HepG2 (cell line): ENCODE measurements around the gene CAVIN2. TPM values are rescaled to one million over a fixed set of nuclear protein-coding genes. Genes with fewer than 3 reads are reported as not detected.

Experiments
- ARNT2 ChIP-seq: sonication (generic); formaldehyde crosslinking; IDR thresholded peaks from 2 replicates; pipeline ENCODE4 v1.8.0; 2022; ENCODE audit warnings: mild to moderate bottlenecking, low read depth, missing genetic modification reagents, moderate library complexity
- ASH2L ChIP-seq: fragments of 300-600, 200-600 bp; sonication (generic); IDR thresholded peaks from 2 replicates; pipeline ENCODE4 v1.7.0; 2017; ENCODE audit warnings: low read depth, mild to moderate bottlenecking, moderate library complexity, mixed read lengths, low read length; ENCODE audit not compliant: insufficient read length
- FOXA3 ChIP-seq: IDR thresholded peaks from 2 replicates; pipeline ENCODE4 v1.6.1; 2016; ENCODE audit warnings: missing genetic modification reagents, missing compliant biosample characterization
- MTA1 ChIP-seq: sonication (generic); formaldehyde crosslinking; IDR thresholded peaks from 2 replicates; pipeline ENCODE4 v1.4.0; 2020; ENCODE audit warnings: missing genetic modification reagents, mild to moderate bottlenecking, borderline replicate concordance
- MXI1 ChIP-seq: IDR thresholded peaks from 3 replicates; pipeline ENCODE4 v1.6.1; 2012; ENCODE audit warnings: low read depth, low read length, inconsistent platforms, borderline replicate concordance
- PCBP1 ChIP-seq: fragments of 200-400 bp; formaldehyde crosslinking; IDR thresholded peaks from 2 replicates; pipeline ENCODE4 v1.6.1; 2017; ENCODE audit warnings: mild to moderate bottlenecking, low read depth, low read length, borderline replicate concordance
- ZBTB8A ChIP-seq: sonication (generic); formaldehyde crosslinking; IDR thresholded peaks from 2 replicates; pipeline ENCODE4 v1.4.0; 2020; ENCODE audit warnings: mild to moderate bottlenecking, low read depth, missing genetic modification reagents, borderline replicate concordance
- ZMYM2 ChIP-seq: sonication (generic); formaldehyde crosslinking; IDR thresholded peaks from 2 replicates; pipeline ENCODE4 v1.8.0; 2022; ENCODE audit warnings: mild to moderate bottlenecking, missing genetic modification reagents
- ZNF383 ChIP-seq: sonication (generic); formaldehyde crosslinking; IDR thresholded peaks from 2 replicates; pipeline ENCODE4 v1.4.0; 2020; ENCODE audit warnings: missing genetic modification reagents, mild to moderate bottlenecking, borderline replicate concordance
- ZNF644 ChIP-seq: IDR thresholded peaks from 2 replicates; pipeline ENCODE4 v1.6.1; 2016; ENCODE audit warnings: low read depth
- ZNF737 ChIP-seq: sonication (generic); formaldehyde crosslinking; IDR thresholded peaks from 2 replicates; pipeline ENCODE4 v1.5.0; 2020; ENCODE audit warnings: missing genetic modification reagents, mild to moderate bottlenecking, borderline replicate concordance
- ZNF75D ChIP-seq: sonication (generic); formaldehyde crosslinking; IDR thresholded peaks from 2 replicates; pipeline ENCODE4 v1.8.1; 2023; ENCODE audit warnings: missing genetic modification reagents, mild to moderate bottlenecking, borderline replicate concordance
- polyA plus RNA-seq, 8 experiments: library from polyadenylated mRNA; depleted of rRNA in 3 of 8; stranded (reverse) in 7 of 8; unstranded in 1 of 8; fragments of >200 nt; fragmentation: Illumina TruSeq in 4 of 8; extraction: Trizol in 4 of 8; gene quantifications; 2 replicates each; pipeline versions ENCODE4 v1.2.1 to v1.2.3, GENCODE V29; 2011 to 2016; ENCODE audit warnings: low read depth in 4 of 8, missing spikeins in 1 of 8, mixed read lengths in 1 of 8; ENCODE audit not compliant: insufficient read depth in 1 of 8
- total RNA-seq, 5 experiments: library from RNA; depleted of rRNA; stranded (reverse); fragments of >200 nt; fragmentation: Illumina TruSeq; extraction: Trizol; gene quantifications; 2 replicates each; pipeline ENCODE4 v1.2.3, GENCODE V29; 2016; ENCODE audit warnings: low read depth in 1 of 5
- TF ChIP-seq, protein P1 (sequence below): sonication (generic); formaldehyde crosslinking; IDR thresholded peaks from 2 replicates; pipeline ENCODE4 v1.4.0; 2020; ENCODE audit warnings: missing genetic modification reagents
- TF ChIP-seq, protein P2 (sequence below): sonication (generic); formaldehyde crosslinking; IDR thresholded peaks from 2 replicates; pipeline ENCODE4 v1.5.0; 2020; ENCODE audit warnings: mild to moderate bottlenecking, missing genetic modification reagents
- TF ChIP-seq, protein P3 (sequence below): sonication (generic); formaldehyde crosslinking; IDR thresholded peaks from 2 replicates; pipeline ENCODE4 v1.4.0; 2020; ENCODE audit warnings: mild to moderate bottlenecking, missing genetic modification reagents, borderline replicate concordance

The CAVIN2 gene
- total and polyA plus RNA-seq, 2 of the 13 experiments (the other 11 are each of a cell fraction or from before 2014, with no cell fraction given): 7.6 to 38.8 TPM

DNA sequence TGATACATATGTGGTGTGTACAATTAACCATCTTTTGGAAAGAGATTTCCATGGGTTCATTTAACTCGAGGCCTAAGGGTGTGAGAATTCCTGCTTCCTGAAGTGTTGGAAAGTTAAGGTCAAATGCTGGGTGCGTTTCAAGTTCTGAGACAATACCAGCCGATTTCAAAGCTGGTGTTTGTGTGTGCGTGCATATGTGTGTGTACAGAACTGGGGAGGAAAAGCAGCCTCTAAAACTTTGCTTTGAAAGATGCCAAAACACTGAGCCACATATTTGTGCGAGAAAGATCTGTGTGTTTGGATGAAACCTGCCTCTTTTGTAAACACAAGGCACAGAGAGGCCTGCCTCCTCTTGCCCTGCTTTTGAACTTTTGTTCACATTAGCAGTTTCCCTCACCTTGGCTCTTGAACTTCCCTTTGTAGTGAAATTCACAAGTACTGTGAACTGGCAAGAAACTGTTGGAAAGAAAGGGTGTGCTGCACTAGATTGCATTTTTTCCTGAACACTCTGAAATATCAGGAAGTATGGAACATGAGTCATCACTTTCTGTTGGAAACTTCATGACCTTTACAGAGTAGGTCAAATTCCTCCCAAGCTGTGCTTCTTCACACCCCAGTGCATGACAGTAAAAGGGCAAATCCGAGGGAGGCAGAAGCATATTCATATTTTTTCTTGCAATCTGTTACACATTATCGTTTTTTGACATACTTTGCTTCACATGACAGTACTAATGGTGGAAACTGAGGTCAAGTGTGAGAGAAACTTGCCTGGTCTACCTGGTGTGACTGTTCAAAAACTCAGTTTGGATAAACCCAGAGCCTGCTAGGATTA lies 20.0 kb upstream of the CAVIN2 start (continued):
- 0 out of 3 replicates have a peak, but pooled peaks have one; percentile 45 for TF ChIP-seq MXI1
- TF ChIP-seq, protein P1, sequence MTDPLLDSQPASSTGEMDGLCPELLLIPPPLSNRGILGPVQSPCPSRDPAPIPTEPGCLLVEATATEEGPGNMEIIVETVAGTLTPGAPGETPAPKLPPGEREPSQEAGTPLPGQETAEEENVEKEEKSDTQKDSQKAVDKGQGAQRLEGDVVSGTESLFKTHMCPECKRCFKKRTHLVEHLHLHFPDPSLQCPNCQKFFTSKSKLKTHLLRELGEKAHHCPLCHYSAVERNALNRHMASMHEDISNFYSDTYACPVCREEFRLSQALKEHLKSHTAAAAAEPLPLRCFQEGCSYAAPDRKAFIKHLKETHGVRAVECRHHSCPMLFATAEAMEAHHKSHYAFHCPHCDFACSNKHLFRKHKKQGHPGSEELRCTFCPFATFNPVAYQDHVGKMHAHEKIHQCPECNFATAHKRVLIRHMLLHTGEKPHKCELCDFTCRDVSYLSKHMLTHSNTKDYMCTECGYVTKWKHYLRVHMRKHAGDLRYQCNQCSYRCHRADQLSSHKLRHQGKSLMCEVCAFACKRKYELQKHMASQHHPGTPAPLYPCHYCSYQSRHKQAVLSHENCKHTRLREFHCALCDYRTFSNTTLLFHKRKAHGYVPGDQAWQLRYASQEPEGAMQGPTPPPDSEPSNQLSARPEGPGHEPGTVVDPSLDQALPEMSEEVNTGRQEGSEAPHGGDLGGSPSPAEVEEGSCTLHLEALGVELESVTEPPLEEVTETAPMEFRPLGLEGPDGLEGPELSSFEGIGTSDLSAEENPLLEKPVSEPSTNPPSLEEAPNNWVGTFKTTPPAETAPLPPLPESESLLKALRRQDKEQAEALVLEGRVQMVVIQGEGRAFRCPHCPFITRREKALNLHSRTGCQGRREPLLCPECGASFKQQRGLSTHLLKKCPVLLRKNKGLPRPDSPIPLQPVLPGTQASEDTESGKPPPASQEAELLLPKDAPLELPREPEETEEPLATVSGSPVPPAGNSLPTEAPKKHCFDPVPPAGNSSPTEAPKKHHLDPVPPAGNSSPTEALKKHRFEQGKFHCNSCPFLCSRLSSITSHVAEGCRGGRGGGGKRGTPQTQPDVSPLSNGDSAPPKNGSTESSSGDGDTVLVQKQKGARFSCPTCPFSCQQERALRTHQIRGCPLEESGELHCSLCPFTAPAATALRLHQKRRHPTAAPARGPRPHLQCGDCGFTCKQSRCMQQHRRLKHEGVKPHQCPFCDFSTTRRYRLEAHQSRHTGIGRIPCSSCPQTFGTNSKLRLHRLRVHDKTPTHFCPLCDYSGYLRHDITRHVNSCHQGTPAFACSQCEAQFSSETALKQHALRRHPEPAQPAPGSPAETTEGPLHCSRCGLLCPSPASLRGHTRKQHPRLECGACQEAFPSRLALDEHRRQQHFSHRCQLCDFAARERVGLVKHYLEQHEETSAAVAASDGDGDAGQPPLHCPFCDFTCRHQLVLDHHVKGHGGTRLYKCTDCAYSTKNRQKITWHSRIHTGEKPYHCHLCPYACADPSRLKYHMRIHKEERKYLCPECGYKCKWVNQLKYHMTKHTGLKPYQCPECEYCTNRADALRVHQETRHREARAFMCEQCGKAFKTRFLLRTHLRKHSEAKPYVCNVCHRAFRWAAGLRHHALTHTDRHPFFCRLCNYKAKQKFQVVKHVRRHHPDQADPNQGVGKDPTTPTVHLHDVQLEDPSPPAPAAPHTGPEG: peak; percentile 87
- TF ChIP-seq FOXA3 (CRISPR knock-in tag): peak; percentile 98
- TF ChIP-seq, protein P2, sequence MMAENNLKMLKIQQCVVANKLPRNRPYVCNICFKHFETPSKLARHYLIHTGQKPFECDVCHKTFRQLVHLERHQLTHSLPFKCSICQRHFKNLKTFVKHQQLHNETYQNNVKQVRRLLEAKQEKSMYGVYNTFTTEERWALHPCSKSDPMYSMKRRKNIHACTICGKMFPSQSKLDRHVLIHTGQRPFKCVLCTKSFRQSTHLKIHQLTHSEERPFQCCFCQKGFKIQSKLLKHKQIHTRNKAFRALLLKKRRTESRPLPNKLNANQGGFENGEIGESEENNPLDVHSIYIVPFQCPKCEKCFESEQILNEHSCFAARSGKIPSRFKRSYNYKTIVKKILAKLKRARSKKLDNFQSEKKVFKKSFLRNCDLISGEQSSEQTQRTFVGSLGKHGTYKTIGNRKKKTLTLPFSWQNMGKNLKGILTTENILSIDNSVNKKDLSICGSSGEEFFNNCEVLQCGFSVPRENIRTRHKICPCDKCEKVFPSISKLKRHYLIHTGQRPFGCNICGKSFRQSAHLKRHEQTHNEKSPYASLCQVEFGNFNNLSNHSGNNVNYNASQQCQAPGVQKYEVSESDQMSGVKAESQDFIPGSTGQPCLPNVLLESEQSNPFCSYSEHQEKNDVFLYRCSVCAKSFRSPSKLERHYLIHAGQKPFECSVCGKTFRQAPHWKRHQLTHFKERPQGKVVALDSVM (CRISPR knock-in tag): peak; percentile 81
- TF ChIP-seq ZNF737 (CRISPR knock-in tag): no peak
- TF ChIP-seq, protein P3, sequence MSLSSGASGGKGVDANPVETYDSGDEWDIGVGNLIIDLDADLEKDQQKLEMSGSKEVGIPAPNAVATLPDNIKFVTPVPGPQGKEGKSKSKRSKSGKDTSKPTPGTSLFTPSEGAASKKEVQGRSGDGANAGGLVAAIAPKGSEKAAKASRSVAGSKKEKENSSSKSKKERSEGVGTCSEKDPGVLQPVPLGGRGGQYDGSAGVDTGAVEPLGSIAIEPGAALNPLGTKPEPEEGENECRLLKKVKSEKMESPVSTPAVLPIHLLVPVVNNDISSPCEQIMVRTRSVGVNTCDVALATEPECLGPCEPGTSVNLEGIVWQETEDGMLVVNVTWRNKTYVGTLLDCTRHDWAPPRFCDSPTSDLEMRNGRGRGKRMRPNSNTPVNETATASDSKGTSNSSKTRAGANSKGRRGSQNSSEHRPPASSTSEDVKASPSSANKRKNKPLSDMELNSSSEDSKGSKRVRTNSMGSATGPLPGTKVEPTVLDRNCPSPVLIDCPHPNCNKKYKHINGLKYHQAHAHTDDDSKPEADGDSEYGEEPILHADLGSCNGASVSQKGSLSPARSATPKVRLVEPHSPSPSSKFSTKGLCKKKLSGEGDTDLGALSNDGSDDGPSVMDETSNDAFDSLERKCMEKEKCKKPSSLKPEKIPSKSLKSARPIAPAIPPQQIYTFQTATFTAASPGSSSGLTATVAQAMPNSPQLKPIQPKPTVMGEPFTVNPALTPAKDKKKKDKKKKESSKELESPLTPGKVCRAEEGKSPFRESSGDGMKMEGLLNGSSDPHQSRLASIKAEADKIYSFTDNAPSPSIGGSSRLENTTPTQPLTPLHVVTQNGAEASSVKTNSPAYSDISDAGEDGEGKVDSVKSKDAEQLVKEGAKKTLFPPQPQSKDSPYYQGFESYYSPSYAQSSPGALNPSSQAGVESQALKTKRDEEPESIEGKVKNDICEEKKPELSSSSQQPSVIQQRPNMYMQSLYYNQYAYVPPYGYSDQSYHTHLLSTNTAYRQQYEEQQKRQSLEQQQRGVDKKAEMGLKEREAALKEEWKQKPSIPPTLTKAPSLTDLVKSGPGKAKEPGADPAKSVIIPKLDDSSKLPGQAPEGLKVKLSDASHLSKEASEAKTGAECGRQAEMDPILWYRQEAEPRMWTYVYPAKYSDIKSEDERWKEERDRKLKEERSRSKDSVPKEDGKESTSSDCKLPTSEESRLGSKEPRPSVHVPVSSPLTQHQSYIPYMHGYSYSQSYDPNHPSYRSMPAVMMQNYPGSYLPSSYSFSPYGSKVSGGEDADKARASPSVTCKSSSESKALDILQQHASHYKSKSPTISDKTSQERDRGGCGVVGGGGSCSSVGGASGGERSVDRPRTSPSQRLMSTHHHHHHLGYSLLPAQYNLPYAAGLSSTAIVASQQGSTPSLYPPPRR (CRISPR knock-in tag): peak; percentile 99
- peak; percentile 94 for TF ChIP-seq ASH2L
- peak; percentile 69; the same call in 1 of the 2 replicates for TF ChIP-seq ZNF644 (CRISPR knock-in tag)
- TF ChIP-seq ARNT2 (CRISPR knock-in tag): peak; percentile 86
- TF ChIP-seq ZMYM2: peak; percentile 93
- no peak for TF ChIP-seq ZNF75D (CRISPR knock-in tag)
- TF ChIP-seq PCBP1: no peak
- peak; percentile 53; the same call in 1 of the 2 replicates for TF ChIP-seq MTA1 (CRISPR knock-in tag)
- no peak for TF ChIP-seq ZBTB8A
- TF ChIP-seq ZNF383: no peak
